DND-41 (cell line): ENCODE measurements around the gene FBN1.

ENCODE experiments used
- CTCF ChIP-seq: IDR thresholded peaks from 2 replicates; pipeline ENCODE4 v1.5.1; 2012; ENCODE audit warnings: borderline replicate concordance, low read length, moderate library complexity, mild to moderate bottlenecking; ENCODE audit not compliant: poor library complexity, severe bottlenecking; ENCODE audit errors: extremely low read depth
- EZH2 ChIP-seq: IDR thresholded peaks from 3 replicates; pipeline ENCODE4 v1.6.1; 2012; ENCODE audit warnings: borderline replicate concordance, low read depth, mild to moderate bottlenecking, moderate library complexity, low read length, inconsistent platforms; ENCODE audit not compliant: severe bottlenecking

GRCh38 chr15:48396020-48396419 lies 249.5 kb downstream of the FBN1 start:
- TF ChIP-seq CTCF: no peak
- TF ChIP-seq EZH2: no peak
